HG03039 (cell line): ENCODE results near the gene SIGLEC15.
A peak's percentile ranks its signal among the peaks of the same experiment; 100 is the strongest.

Experiments used
- ATAC-seq: cut with Tn5 transposase; IDR thresholded peaks from one replicate; pipeline ENCODE4 v1.9.1; 2021; ENCODE audit warnings: mild to moderate bottlenecking, moderate library complexity; ENCODE audit not compliant: unreplicated experiment

SIGLEC15 gene

DNA sequence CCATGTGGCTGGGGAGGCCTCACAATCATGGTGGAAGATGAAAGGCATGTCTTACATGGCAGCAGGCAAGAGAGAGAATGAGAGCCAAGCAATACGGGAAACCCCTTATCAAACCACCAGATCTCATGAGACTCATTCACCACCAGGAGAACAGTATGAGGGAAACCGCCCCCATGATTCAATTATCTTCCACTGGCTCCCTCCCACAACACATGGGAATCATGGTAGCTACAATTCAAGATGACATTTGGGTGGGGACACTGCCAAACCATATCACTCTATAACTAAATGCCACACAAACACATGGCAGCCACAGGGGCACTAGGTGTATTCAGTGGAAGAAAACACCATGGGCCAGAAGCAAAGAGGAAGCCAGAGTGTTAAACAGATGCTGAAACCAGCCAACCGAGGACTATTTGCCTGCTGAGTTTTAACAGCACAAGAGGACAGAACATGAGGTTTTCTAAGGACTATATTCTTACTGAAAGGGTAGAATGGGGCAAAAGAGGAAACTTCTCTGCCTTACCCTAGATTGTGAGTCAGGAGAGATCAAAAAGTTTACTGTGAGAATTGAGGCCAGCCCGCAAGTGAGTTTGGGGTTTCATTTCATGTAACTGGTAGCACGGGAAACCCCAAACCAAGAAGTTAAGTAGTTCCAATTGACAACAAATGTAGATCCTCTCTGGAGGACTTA is 49.2 kb downstream of the SIGLEC15 start:
- peak; percentile 89 for ATAC-seq

DNA sequence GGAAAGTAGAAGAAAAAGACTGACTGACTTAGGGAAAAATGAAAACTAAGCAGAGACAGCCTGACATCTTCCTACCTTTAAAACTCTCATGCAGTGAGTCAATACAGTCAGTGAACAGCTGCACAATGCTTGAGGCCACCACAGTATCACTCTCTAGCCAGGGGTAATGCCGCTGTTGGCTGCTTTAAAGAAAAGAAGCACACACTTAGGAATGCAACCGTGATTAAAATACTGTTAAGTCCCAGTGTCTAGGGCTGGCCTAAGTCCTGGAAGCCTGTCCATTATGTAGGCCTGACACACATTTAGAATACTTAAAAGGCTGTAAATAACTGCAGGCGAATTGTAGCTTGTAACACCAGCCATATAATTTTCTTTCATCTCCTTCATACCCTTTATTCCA is 50.7 kb downstream of the SIGLEC15 start:
- no peak for ATAC-seq

DNA sequence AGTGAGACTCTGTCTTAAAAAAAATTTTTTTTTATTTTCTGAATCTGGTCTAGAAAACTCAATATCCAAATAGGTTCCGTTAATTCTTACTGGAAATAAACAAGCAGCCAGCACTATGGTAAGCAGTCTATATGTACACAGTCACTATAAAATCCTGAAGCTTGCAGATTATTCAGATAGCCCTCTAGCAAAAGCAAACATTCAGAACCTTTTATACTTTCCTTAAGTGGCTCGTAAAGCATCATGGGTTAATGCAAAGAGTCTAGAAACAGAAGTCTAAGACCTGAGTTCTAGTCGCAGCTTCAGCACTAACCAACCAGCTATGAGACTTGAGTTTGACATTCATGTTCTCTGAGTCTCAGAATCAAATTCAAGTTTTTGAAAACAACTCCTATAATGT is 51.9 kb downstream of the SIGLEC15 start:
- ATAC-seq = no peak

DNA sequence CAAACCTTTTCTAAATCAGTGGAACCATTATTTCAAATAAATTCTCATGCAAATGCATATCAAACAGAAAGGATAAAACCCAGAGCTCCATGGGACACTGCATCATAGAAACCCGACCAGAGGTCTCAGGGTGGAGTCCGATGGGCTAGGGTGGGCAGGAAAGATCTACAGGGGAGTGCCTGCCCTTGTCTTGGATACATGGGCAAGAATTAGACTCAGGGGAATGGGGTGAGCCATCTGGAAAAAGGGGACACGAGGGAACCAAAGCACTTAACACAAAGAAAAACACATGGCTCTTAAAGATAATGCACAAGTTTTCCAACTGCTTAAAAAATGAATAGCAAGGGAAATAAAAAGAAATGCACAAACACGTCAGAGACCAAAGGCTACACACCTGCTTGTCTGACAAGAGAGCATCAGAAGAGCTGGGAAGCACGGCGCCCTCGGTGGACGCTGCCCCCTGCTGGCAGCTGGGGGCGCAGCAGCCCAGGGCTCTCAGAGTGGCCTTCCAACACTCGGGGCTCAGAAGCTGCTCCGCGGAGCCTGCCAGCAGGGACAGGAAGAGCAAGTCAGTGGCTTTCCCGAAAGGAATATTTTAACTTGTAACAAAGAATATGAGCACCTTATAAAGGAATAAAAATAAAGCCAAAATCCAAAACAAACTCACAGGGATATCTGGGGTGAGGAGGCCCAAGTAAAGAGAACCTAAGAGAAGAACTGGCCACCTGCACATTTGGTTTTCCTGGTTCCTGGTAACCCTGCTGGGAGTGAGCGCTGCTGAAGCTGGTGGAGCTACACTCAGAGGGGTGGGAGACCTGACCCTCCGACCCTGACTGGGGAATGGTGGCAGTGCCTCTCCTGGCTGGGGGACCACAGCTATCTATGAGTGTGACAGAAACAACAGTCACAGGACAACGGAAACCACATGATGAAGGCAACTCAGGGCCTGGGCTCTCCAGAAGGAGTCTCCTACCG is 54.5 kb downstream of the SIGLEC15 start:
- peak; percentile 79 for ATAC-seq

DNA sequence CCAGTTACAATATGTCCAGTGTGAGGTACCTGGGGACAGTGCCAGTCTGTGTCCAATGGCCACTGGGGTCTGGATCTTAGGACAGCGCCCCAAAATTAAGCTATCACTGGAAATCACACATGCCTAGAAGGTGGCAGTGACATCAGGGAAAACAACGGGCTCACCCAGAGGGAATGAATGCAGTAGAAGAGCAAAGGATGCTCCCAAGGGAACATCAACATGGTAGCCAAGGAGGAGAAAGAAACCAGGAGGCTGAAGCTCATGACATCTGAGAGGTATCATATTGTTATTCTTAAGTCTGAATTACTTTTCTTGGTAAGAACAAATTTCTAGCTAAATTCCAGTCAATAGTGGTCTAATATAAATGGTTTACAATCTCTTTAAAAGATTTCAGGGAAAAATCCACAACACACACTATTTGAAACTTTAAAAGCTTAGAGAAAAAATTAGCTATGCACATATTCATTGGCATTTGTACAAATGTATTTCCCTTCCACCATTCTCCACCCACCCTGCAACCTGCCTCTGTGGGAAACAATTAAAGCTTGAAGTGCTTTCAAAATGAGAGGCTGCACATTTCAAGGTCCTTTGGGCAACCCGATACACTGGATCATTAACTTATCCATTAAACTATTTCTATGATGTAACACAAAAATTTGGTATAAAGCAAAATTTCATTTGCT is 55.5 kb downstream of the SIGLEC15 start:
- ATAC-seq = no peak

DNA sequence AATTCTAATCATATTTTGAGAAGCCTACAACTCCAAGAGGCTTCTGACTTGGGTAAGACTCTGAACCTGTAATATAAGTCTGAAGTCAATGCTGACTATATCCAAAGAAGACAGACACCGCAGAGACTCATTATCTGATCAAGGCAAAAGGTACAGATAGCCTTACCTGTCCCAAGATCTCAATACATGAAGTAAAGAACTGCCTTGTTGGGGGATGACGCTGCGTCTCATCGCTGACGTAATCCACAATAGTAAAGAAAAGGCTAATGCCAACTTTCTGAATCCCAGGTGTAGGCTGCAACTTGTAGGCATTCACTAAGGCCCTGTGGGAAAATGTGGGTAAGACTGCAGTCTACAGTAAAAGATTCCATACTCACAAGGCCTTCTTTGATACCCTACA is 62.1 kb downstream of the SIGLEC15 start:
- ATAC-seq = no peak

DNA sequence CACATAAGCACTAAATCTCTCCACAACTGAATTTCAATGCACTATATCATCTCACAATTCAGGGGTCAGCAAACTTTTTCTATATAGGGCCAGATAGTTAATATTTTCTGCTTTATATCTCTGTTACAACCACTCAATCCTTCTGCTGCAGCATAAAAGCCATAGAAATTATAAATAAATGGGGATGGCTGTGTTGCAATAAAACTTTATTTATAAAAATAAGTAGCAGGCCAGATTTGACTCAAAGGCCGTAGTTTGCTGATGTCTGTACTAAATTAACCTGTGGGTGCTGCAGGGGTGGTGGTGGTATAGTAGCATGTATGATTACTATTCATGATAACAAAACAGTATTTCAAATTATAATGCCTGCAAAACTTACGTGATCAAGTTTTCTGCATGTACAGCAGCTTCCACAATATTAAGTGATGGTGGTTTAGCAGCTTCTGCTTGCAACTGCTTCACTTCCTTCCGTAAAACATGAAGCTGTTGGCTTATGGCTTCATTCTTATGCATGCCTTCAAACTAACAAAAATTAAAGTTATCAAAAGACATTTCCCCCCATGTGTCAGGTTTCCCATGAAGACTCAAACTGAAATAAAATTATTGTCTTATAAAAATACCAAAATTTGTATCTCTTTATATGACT is 64.1 kb downstream of the SIGLEC15 start:
- ATAC-seq = no peak

DNA sequence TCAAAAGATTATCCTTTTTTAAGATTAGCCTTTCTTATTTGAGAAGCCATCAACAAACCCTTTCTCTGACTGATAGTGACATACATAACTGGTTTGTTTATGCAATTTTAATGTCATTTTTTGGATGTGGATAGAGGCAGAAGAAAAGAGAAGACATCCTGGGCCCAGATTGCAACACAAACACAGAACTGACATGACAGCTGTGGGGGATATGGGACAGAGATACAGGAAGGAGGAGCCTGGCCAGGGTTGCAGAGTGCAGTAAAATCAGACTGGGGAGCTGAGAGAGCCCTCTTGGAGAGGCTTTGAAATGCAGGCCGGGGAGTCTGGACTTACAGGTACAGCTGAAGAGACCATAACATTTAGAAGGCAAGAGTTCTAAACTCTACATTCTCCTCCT is 65.1 kb downstream of the SIGLEC15 start:
- ATAC-seq = no peak

DNA sequence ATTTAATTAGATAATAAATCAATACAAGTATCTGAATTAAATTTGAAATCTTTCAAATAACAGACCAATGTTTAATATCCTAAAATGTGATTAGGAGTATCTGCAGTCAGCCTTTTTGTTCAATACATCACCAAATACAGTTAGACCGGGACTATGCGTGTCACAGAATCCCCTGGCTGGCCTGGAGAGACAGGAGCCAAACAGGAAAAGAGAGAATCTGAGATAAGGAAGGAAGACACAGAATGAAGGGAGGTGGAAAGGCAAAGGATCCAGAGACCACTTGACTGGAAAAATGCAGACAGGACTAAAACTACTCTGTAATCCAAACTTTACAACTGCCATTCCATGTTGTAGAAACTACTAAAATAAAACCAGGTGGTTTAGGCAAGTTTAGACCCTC is 66.3 kb downstream of the SIGLEC15 start:
- ATAC-seq = no peak
